C4-2B (cell line): ENCODE results near the gene PPP1R12B.
"Not testable (repeated sequence)": the region's sequence is repeated elsewhere in the genome, so short reads cannot be mapped to it uniquely, and the experiment has no call there.

ENCODE experiments used
- CTCF ChIP-seq: fragments of 450-650 bp; conservative IDR thresholded peaks from 2 replicates; pipeline ENCODE4 v1.5.1; 2017; ENCODE audit warnings: mild to moderate bottlenecking
- ZFX ChIP-seq: fragments of 450-650 bp; IDR thresholded peaks from 2 replicates; pipeline ENCODE4 v1.6.1; 2017

GRCh38 chr1:202483362-202483761 lies 134.9 kb downstream of the PPP1R12B start:
- TF ChIP-seq CTCF, ZFX: not testable (repeated sequence)
